Measurements from ENCODE around the gene HEPN1. TPM values are rescaled to one million over a fixed set of nuclear protein-coding genes. Genes with fewer than 3 reads are reported as not detected.

HEPN1 gene
- total RNA-seq, 1 experiment from 2014 or later: not detected

DNA sequence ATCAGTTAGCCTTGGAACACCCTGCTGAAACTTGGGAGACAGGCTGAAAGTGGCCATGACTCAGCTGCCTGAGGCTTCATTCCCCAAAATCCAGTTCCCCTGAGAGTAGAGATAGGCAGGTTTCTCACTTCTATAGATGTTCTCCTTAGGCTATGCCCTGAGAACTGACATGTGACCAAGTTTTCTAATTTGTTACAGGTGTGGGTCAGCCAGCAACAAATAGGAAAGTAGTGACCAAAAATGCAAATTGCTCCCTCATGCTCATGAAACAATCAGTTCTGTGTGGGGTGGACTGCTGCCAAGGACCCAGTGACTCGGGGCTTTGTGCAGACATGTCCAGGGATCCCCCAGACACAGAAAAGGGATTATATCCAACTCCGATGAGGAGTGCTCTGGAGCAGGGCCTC is 27.7 kb downstream of the HEPN1 start:
- Histone ChIP-seq H3K4me1 (ENCODE audit: insufficient read depth, low read length, poor library complexity, severe bottlenecking) (no peaks in the 10 kb centered on the region), H3K27ac (ENCODE audit: low read depth, low read length, poor library complexity, severe bottlenecking) (no peak overlapping the region), H3K4me3 (ENCODE audit: low read depth, low read length, poor library complexity, severe bottlenecking) (no peak overlapping the region), H3K36me3 (ENCODE audit: insufficient read depth, low read length, poor library complexity, severe bottlenecking) (no peaks in the 10 kb centered on the region), H3K27me3 (replicated peaks; ENCODE audit: insufficient read depth, low read depth, low read length, poor library complexity) (no peaks in the 10 kb centered on the region), H3K9me3 (ENCODE audit: low read depth, low read length, poor library complexity, severe bottlenecking) (no peaks in the 10 kb centered on the region)
- CTCF ChIA-PET: no interaction called here
- POLR2A ChIA-PET (ENCODE audit: low non-redundant PET): no interaction called here
- TF ChIP-seq CTCF (conservative IDR thresholded peaks at IDR 0.05; ENCODE audit: low read depth, low read length) (no peak), EZH2 (IDR thresholded peaks at IDR 0.05; ENCODE audit: borderline replicate concordance, low read depth, low read length, poor library complexity, severe bottlenecking) (no peak)
- BruUV-seq (replicated peaks): no TSS peak
- intact Hi-C loops (cut with micrococcal nuclease; ENCODE audit: unreplicated experiment): no loop called here
- DNase-seq (ENCODE audit: low spot score): no peak

- Histone ChIP-seq H3K27ac (ENCODE audit: low read depth, low read length, poor library complexity, severe bottlenecking) (no peak overlapping the region), H3K9me3 (ENCODE audit: low read depth, low read length, poor library complexity, severe bottlenecking) (no peaks in the 10 kb centered on the region), H3K36me3 (ENCODE audit: insufficient read depth, low read length, poor library complexity, severe bottlenecking) (no peaks in the 10 kb centered on the region), H3K4me3 (ENCODE audit: low read depth, low read length, poor library complexity, severe bottlenecking) (no peak overlapping the region), H3K27me3 (replicated peaks; ENCODE audit: insufficient read depth, low read depth, low read length, poor library complexity) (no peaks in the 10 kb centered on the region), H3K4me1 (ENCODE audit: insufficient read depth, low read length, poor library complexity, severe bottlenecking) (peaks cover 11% of the 10 kb centered on the region)
- DNase-seq (ENCODE audit: low spot score): no peak
- intact Hi-C loops (cut with micrococcal nuclease; ENCODE audit: unreplicated experiment): loop anchor here (5.0 kb wide), 1 partner anchor 642 kb away; the partner anchor contains the start of gene STT3A
- no TSS peak for BruUV-seq (replicated peaks)
- TF ChIP-seq CTCF (conservative IDR thresholded peaks at IDR 0.05; ENCODE audit: low read depth, low read length): no peak
- TF ChIP-seq EZH2 (IDR thresholded peaks at IDR 0.05; ENCODE audit: borderline replicate concordance, low read depth, low read length, poor library complexity, severe bottlenecking): no peak
- CTCF ChIA-PET: no interaction called here
- POLR2A ChIA-PET (ENCODE audit: low non-redundant PET): no interaction called here
Measured at GRCh38 chr11:124950601-124951330, 31.7 kb downstream of the HEPN1 start.

DNA sequence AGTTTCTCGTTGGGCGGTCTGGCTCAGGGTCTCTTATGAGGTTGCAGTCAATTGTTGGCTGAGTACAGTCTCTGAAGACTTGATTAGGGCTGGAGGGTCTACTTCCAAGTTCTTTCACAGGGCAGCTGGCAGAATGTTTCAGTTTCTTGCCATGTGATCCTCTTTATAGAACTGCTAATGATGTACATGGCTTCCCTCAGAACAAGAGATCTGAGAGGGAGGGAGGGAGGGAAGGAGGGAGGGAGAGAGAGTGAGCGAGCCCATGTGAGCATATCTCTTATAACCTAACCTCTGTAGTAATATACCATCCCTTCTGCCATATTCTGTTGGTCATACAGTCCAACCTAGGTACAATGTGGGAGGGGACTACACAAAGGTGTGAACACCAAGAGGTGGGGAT is 32.3 kb downstream of the HEPN1 start:
- H3K9me3 ChIP-seq (ENCODE audit: low read depth, low read length, poor library complexity, severe bottlenecking): no peaks in the 10 kb centered on the region
- ChIA-PET CTCF (no interaction called here), POLR2A (ENCODE audit: low non-redundant PET) (no interaction called here)
- DNase-seq (ENCODE audit: low spot score): no peak
- H3K4me1 ChIP-seq (ENCODE audit: insufficient read depth, low read length, poor library complexity, severe bottlenecking): peaks cover 11% of the 10 kb centered on the region
- no peaks in the 10 kb centered on the region for H3K36me3 ChIP-seq (ENCODE audit: insufficient read depth, low read length, poor library complexity, severe bottlenecking)
- no TSS peak for BruUV-seq (replicated peaks)
- no peaks in the 10 kb centered on the region for H3K27me3 ChIP-seq (replicated peaks; ENCODE audit: insufficient read depth, low read depth, low read length, poor library complexity)
- no peak overlapping the region for H3K27ac ChIP-seq (ENCODE audit: low read depth, low read length, poor library complexity, severe bottlenecking)
- intact Hi-C loops (cut with micrococcal nuclease; ENCODE audit: unreplicated experiment): loop anchor here (5.0 kb wide), 1 partner anchor 641 kb away; the partner anchor contains the start of gene STT3A
- TF ChIP-seq CTCF (conservative IDR thresholded peaks at IDR 0.05; ENCODE audit: low read depth, low read length) (no peak), EZH2 (IDR thresholded peaks at IDR 0.05; ENCODE audit: borderline replicate concordance, low read depth, low read length, poor library complexity, severe bottlenecking) (no peak)
- H3K4me3 ChIP-seq (ENCODE audit: low read depth, low read length, poor library complexity, severe bottlenecking): no peak overlapping the region

All from A673 (cell line).